AG09309 (cell line): ENCODE measurements around the gene QSER1.
"Not testable (repeated sequence)": the region's sequence is repeated elsewhere in the genome, so short reads cannot be mapped to it uniquely, and the experiment has no call there.

Source experiments
- DNase-seq: peaks from one replicate; pipeline ENCODE4 v3.0.0-alpha.2; 2010; ENCODE audit warnings: low read depth
- H3K4me3 ChIP-seq: 2 replicates; pipeline ENCODE4 v1.5.1; 2011; ENCODE audit warnings: mild to moderate bottlenecking, low read depth, low read length, moderate library complexity; ENCODE audit not compliant: control insufficient read depth
- TF ChIP-seq, protein P1 (sequence below): IDR thresholded peaks from 2 replicates; pipeline ENCODE4 v1.5.1; 2011; ENCODE audit warnings: mild to moderate bottlenecking, low read depth, low read length, inconsistent platforms; ENCODE audit not compliant: insufficient read depth, control insufficient read depth; ENCODE audit errors: missing control alignments

Gene QSER1

GRCh38 chr11:32855601-32856000 is 37.0 kb upstream of the QSER1 start:
- DNase-seq = no peak
- no peak overlapping the region for H3K4me3 ChIP-seq
- TF ChIP-seq, protein P1, sequence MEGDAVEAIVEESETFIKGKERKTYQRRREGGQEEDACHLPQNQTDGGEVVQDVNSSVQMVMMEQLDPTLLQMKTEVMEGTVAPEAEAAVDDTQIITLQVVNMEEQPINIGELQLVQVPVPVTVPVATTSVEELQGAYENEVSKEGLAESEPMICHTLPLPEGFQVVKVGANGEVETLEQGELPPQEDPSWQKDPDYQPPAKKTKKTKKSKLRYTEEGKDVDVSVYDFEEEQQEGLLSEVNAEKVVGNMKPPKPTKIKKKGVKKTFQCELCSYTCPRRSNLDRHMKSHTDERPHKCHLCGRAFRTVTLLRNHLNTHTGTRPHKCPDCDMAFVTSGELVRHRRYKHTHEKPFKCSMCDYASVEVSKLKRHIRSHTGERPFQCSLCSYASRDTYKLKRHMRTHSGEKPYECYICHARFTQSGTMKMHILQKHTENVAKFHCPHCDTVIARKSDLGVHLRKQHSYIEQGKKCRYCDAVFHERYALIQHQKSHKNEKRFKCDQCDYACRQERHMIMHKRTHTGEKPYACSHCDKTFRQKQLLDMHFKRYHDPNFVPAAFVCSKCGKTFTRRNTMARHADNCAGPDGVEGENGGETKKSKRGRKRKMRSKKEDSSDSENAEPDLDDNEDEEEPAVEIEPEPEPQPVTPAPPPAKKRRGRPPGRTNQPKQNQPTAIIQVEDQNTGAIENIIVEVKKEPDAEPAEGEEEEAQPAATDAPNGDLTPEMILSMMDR = no peak

DNA sequence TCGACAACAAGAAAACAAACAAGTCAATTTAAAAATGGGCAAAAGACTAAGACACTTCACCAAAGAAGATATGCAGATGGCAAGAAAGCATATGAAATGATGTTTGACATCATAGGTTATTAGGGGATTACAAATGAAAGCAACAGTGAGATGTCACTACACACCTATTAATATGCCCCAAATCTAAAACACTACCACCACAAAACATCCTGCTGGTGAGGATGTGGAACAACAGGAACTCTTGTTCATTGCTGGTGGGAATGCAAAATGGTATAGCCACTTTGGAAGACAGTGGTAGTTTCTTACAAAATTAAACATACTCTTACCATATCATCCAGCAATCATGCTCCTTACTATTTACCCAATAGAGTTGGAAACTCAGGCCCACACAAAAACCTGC is 33.9 kb upstream of the QSER1 start:
- no peak for DNase-seq
- no peak overlapping the region for H3K4me3 ChIP-seq
- TF ChIP-seq, protein P1 = no peak

DNA sequence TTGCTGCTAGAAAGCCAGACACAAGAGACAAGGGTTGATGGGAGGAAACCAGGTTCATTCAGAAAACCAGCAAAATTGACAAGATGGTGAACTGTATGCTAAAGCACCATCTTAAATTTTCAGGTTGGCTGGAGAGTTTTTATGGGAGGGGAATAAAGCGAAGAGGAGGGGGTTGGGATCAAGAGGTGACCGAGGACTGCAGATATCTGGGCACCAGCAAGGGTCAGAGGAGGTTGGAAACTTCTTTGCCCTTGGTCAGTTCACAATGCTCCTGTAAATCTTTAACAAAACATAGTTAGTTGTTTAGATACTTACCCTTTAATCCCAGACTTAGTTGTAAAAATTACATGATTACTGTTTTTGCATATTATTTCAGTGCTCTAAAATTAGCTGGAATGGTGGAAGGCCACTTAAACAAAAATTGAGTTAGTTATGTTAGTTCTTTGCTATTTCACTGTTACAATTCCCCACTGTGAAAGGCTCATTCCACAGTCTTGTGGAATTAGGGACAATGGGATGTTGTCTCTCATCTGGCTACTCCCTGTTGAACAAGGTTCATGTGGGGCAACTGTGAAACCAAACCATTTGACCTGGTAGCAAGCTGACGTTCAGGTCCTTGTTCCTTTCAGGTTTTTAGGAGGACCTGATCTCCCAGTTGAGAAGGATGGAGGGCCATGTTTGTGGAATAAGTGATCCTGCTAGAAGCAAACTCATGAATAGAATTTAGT is 30.6 kb upstream of the QSER1 start:
- TF ChIP-seq, protein P1 = no peak
- DNase-seq = no peak
- no peak overlapping the region for H3K4me3 ChIP-seq

- DNase-seq = no peak
- TF ChIP-seq, protein P1 = no peak
- H3K4me3 ChIP-seq = no peak overlapping the region
Measured at GRCh38 chr11:32864555-32864954, 28.1 kb upstream of the QSER1 start.

GRCh38 chr11:32868752-32869151 is 23.9 kb upstream of the QSER1 start:
- H3K4me3 ChIP-seq, DNase-seq: not testable (repeated sequence)

GRCh38 chr11:32870676-32871075 is 21.9 kb upstream of the QSER1 start:
- no peak for DNase-seq
- TF ChIP-seq, protein P1 = no peak
- H3K4me3 ChIP-seq = no peak overlapping the region

DNA sequence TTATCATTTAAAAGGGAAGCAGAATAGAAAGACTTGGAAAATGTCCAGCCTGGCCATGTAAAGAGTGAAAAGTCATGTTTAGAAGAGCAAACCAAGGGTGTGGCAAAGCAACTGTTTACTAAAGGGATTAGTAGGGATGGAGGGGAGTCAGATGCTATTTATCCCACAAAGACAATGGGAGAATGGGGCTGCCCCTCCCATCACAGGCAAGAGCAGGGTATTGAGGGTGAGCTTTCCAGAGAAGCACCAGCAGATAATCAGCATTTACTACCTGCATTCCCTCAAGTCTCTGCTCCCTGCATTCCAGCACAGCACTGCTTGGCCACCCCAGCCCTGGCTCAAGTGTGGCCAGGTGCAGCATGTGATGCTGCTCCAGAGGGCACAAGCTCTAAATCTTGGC is 18.5 kb upstream of the QSER1 start:
- TF ChIP-seq, protein P1 = no peak
- no peak overlapping the region for H3K4me3 ChIP-seq
- DNase-seq = no peak
